Fibroblast of skin of right quadriceps (primary cell): ENCODE data around the gene EVX2.

Source experiments
- DNase-seq: peaks from one replicate; pipeline ENCODE4 v3.0.0-alpha.2; 2013

The EVX2 gene

GRCh38 chr2:176081837-176082524 lies 1.8 kb downstream of the EVX2 start:
- DNase-seq = no peak

- DNase-seq = no peak
Measured at GRCh38 chr2:176081376-176081836, 2.4 kb downstream of the EVX2 start.

GRCh38 chr2:176080540-176081375 lies 3.0 kb downstream of the EVX2 start:
- no peak for DNase-seq

GRCh38 chr2:176079831-176080539 lies 3.8 kb downstream of the EVX2 start:
- peak; percentile 59 for DNase-seq

- DNase-seq = no peak
Measured at GRCh38 chr2:176079285-176079830, 4.4 kb downstream of the EVX2 start.

GRCh38 chr2:176078541-176079284 lies 5.0 kb downstream of the EVX2 start:
- no peak for DNase-seq

GRCh38 chr2:176076796-176077195 lies 7.0 kb downstream of the EVX2 start:
- DNase-seq = no peak

- DNase-seq = no peak
Measured at GRCh38 chr2:176076063-176076462, 7.7 kb downstream of the EVX2 start.

- no peak for DNase-seq
Measured at GRCh38 chr2:176075481-176075880, 8.3 kb downstream of the EVX2 start.

- DNase-seq = no peak
Measured at GRCh38 chr2:176074919-176075425, 8.8 kb downstream of the EVX2 start.

- no peak for DNase-seq
Measured at GRCh38 chr2:176072951-176073904, 10.5 kb downstream of the EVX2 start.

- no peak for DNase-seq
Measured at GRCh38 chr2:176072292-176072669, 11.5 kb downstream of the EVX2 start.

GRCh38 chr2:176071330-176072291 lies 12.2 kb downstream of the EVX2 start:
- no peak for DNase-seq

- no peak for DNase-seq
Measured at GRCh38 chr2:176068419-176068832, 15.3 kb downstream of the EVX2 start.

- DNase-seq = no peak
Measured at GRCh38 chr2:176067589-176068418, 16.0 kb downstream of the EVX2 start.

GRCh38 chr2:176066645-176067588 lies 16.8 kb downstream of the EVX2 start:
- no peak for DNase-seq

GRCh38 chr2:176063958-176064357 lies 19.8 kb downstream of the EVX2 start:
- DNase-seq = no peak

- peak; percentile 12 for DNase-seq
Measured at GRCh38 chr2:176056406-176056805, 27.4 kb downstream of the EVX2 start.
